Measurements from ENCODE around the gene DOK1. TPM values are rescaled to one million over a fixed set of nuclear protein-coding genes. Genes with fewer than 3 reads are reported as not detected.

The DOK1 gene
- total and polyA plus RNA-seq, 2 donors from 2014 or later = 11.3 to 16.7 TPM

GRCh38 chr2:74548285-74548899 is 6.1 kb upstream of the DOK1 start:
- Histone ChIP-seq H3K9me3 (ENCODE audit: control insufficient read depth in 2 of 3, insufficient read depth in 1 of 3, low read length in 3 of 3) (no peaks in the 10 kb centered on the region), H3K4me1 (ENCODE audit: control insufficient read depth in 2 of 3, insufficient read depth in 2 of 3, low read depth in 1 of 3, low read length in 3 of 3) (peaks cover 0 to 7% (median 0%) of the 10 kb centered on the region in 3 donors), H3K27me3 (ENCODE audit: control insufficient read depth, insufficient read depth, low read length) (no peaks in the 10 kb centered on the region), H3K4me3 (ENCODE audit: low read length in 3 of 3) (peak overlapping the region; percentile 28 to 50 (median 31)), H3K27ac (ENCODE audit: low read depth in 2 of 2, low read length in 2 of 2) (no peak overlapping the region), H3K9ac (ENCODE audit: low read length in 3 of 3) (peak overlapping the region in 2 of 3 donors; percentile 7 to 48), H3K36me3 (ENCODE audit: control insufficient read depth in 2 of 3, insufficient read depth in 3 of 3, low read length in 3 of 3) (no peaks in the 10 kb centered on the region)
- FAIRE-seq (no peak), DNase-seq (peak in 3 of 5 donors; percentile 37 to 51 (median 45))
- intact Hi-C loops (cut with DNase I) = no loop called here
- TF ChIP-seq CTCF (IDR thresholded peaks at IDR 0.05; ENCODE audit: borderline replicate concordance, extremely low read depth, insufficient read depth) = no peak

- no peaks in the 10 kb centered on the region for H3K27me3 ChIP-seq (ENCODE audit: control insufficient read depth, insufficient read depth, low read length)
- H3K36me3 ChIP-seq (ENCODE audit: control insufficient read depth in 2 of 3, insufficient read depth in 3 of 3, low read length in 3 of 3) = no peaks in the 10 kb centered on the region
- peak overlapping the region in 1 of 3 donors; percentile 55 for H3K9ac ChIP-seq (ENCODE audit: low read length in 3 of 3)
- TF ChIP-seq CTCF (IDR thresholded peaks at IDR 0.05; ENCODE audit: borderline replicate concordance, extremely low read depth, insufficient read depth) = no peak
- DNase-seq (peak; percentile 62 to 88 (median 84)), FAIRE-seq (no peak)
- no peaks in the 10 kb centered on the region for H3K9me3 ChIP-seq (ENCODE audit: control insufficient read depth in 2 of 3, insufficient read depth in 1 of 3, low read length in 3 of 3)
- peak overlapping the region; percentile 28 to 63 (median 44) for H3K4me3 ChIP-seq (ENCODE audit: low read length in 3 of 3)
- H3K27ac ChIP-seq (ENCODE audit: low read depth in 2 of 2, low read length in 2 of 2) = no peak overlapping the region
- intact Hi-C loops (cut with DNase I) = no loop called here
- H3K4me1 ChIP-seq (ENCODE audit: control insufficient read depth in 2 of 3, insufficient read depth in 2 of 3, low read depth in 1 of 3, low read length in 3 of 3) = peaks cover 0 to 7% (median 0%) of the 10 kb centered on the region in 3 donors
Measured at GRCh38 chr2:74548900-74549826, 5.4 kb upstream of the DOK1 start.

GRCh38 chr2:74550231-74550630 is 4.3 kb upstream of the DOK1 start:
- no peak overlapping the region for H3K9ac ChIP-seq (ENCODE audit: low read length in 3 of 3)
- no peak for TF ChIP-seq CTCF (IDR thresholded peaks at IDR 0.05; ENCODE audit: borderline replicate concordance, extremely low read depth, insufficient read depth)
- DNase-seq (peak in 1 of 5 donors; percentile 10), FAIRE-seq (no peak)
- H3K4me1 ChIP-seq (ENCODE audit: control insufficient read depth in 2 of 3, insufficient read depth in 2 of 3, low read depth in 1 of 3, low read length in 3 of 3) = peaks cover 0 to 7% (median 0%) of the 10 kb centered on the region in 3 donors
- no peak overlapping the region for H3K4me3 ChIP-seq (ENCODE audit: low read length in 3 of 3)
- no peaks in the 10 kb centered on the region for H3K27me3 ChIP-seq (ENCODE audit: control insufficient read depth, insufficient read depth, low read length)
- intact Hi-C loops (cut with DNase I) = no loop called here
- no peaks in the 10 kb centered on the region for H3K9me3 ChIP-seq (ENCODE audit: control insufficient read depth in 2 of 3, insufficient read depth in 1 of 3, low read length in 3 of 3)
- no peak overlapping the region for H3K27ac ChIP-seq (ENCODE audit: low read depth in 2 of 2, low read length in 2 of 2)
- no peaks in the 10 kb centered on the region for H3K36me3 ChIP-seq (ENCODE audit: control insufficient read depth in 2 of 3, insufficient read depth in 3 of 3, low read length in 3 of 3)

Measured in kidney (tissue), 14 donors.